HG03520 (cell line): ENCODE data around the gene ATP2C1.
"Not testable (repeated sequence)": the region's sequence is repeated elsewhere in the genome, so short reads cannot be mapped to it uniquely, and the experiment has no call there.

Experiments used
- ATAC-seq: cut with Tn5 transposase; IDR thresholded peaks from one replicate; pipeline ENCODE4 v1.9.1; 2021; ENCODE audit warnings: mild to moderate bottlenecking, moderate library complexity; ENCODE audit not compliant: unreplicated experiment

ATP2C1 gene

GRCh38 chr3:130893376-130894129 lies at the start of gene ATP2C1:
Gene ATP2C1 (plus strand): TSS chr3:130894084. CDS start chr3:130894770, 686 bp downstream.
- ATAC-seq = peak; percentile 87

- ATAC-seq = no peak
These were observed 49.4 kb upstream of the ATP2C1 start for GRCh38 chr3:130844462-130844861.

- ATAC-seq = no peak
These were observed 47.7 kb upstream of the ATP2C1 start for GRCh38 chr3:130846181-130846580.

- no peak for ATAC-seq
These were observed 44.8 kb upstream of the ATP2C1 start for GRCh38 chr3:130849091-130849552.

GRCh38 chr3:130850044-130850797 lies 43.7 kb upstream of the ATP2C1 start:
- peak; percentile 71 for ATAC-seq

GRCh38 chr3:130850843-130851242 lies 43.0 kb upstream of the ATP2C1 start:
- ATAC-seq = no peak

GRCh38 chr3:130851277-130851676 lies 42.6 kb upstream of the ATP2C1 start:
- no peak for ATAC-seq

GRCh38 chr3:130853581-130853980 lies 40.3 kb upstream of the ATP2C1 start:
- no peak for ATAC-seq

- ATAC-seq = peak; percentile 45
These were observed 39.5 kb upstream of the ATP2C1 start for GRCh38 chr3:130854208-130854864.

- no peak for ATAC-seq
These were observed 36.4 kb upstream of the ATP2C1 start for GRCh38 chr3:130857336-130858026.

- ATAC-seq = not testable (repeated sequence)
These were observed 31.8 kb upstream of the ATP2C1 start for GRCh38 chr3:130862130-130862529.

- no peak for ATAC-seq
These were observed 28.4 kb upstream of the ATP2C1 start for GRCh38 chr3:130865489-130865888.

- ATAC-seq = no peak
These were observed 27.6 kb upstream of the ATP2C1 start for GRCh38 chr3:130866327-130866726.

GRCh38 chr3:130870423-130870822 lies 23.5 kb upstream of the ATP2C1 start:
- no peak for ATAC-seq

- no peak for ATAC-seq
These were observed 17.3 kb upstream of the ATP2C1 start for GRCh38 chr3:130876594-130876993.

GRCh38 chr3:130878464-130878863 lies 15.4 kb upstream of the ATP2C1 start:
- no peak for ATAC-seq

GRCh38 chr3:130889416-130889946 lies 4.4 kb upstream of the ATP2C1 start:
- ATAC-seq = no peak

- peak; percentile 43 for ATAC-seq
These were observed 1.0 kb upstream of the ATP2C1 start for GRCh38 chr3:130892759-130893375.

- peak; percentile 15 for ATAC-seq
These were observed 474 bp downstream of the ATP2C1 start for GRCh38 chr3:130894130-130894985.

- ATAC-seq = no peak
These were observed 1.0 kb downstream of the ATP2C1 start for GRCh38 chr3:130894986-130895280.
